SW480 (cell line): ENCODE results near the gene SHOC1.
A peak's percentile ranks its signal among the peaks of the same experiment; 100 is the strongest.
"Not testable (repeated sequence)": the region's sequence is repeated elsewhere in the genome, so short reads cannot be mapped to it uniquely, and the experiment has no call there.

Experiments used
- DNase-seq: peaks from one replicate; pipeline ENCODE4 v3.0.0-alpha.2; 2016; ENCODE audit warnings: low spot score

The SHOC1 gene

GRCh38 chr9:111794835-111795556 lies at the start of gene SHOC1:
TSS of gene SHOC1 (minus strand) at chr9:111794937. CDS start at chr9:111791418, 3,519 bp downstream.
- no peak for DNase-seq

GRCh38 chr9:111843971-111844370 lies 49.2 kb upstream of the SHOC1 start:
- no peak for DNase-seq

- no peak for DNase-seq
Observed at GRCh38 chr9:111842313-111842712, 47.6 kb upstream of the SHOC1 start.

- DNase-seq = no peak
Observed at GRCh38 chr9:111840442-111840841, 45.7 kb upstream of the SHOC1 start.

- no peak for DNase-seq
Observed at GRCh38 chr9:111839987-111840386, 45.2 kb upstream of the SHOC1 start.

GRCh38 chr9:111839387-111839786 lies 44.6 kb upstream of the SHOC1 start:
- DNase-seq = no peak

- peak; percentile 20 for DNase-seq
Observed at GRCh38 chr9:111838439-111838838, 43.7 kb upstream of the SHOC1 start.

GRCh38 chr9:111836311-111836710 lies 41.6 kb upstream of the SHOC1 start:
- no peak for DNase-seq

- DNase-seq = no peak
Observed at GRCh38 chr9:111833941-111834340, 39.2 kb upstream of the SHOC1 start.

- DNase-seq = no peak
Observed at GRCh38 chr9:111832449-111832848, 37.7 kb upstream of the SHOC1 start.

- no peak for DNase-seq
Observed at GRCh38 chr9:111831371-111832108, 36.8 kb upstream of the SHOC1 start.

- no peak for DNase-seq
Observed at GRCh38 chr9:111828193-111828592, 33.5 kb upstream of the SHOC1 start.

- no peak for DNase-seq
Observed at GRCh38 chr9:111825468-111826145, 30.9 kb upstream of the SHOC1 start.

GRCh38 chr9:111821006-111821528 lies 26.3 kb upstream of the SHOC1 start:
- DNase-seq = no peak

- no peak for DNase-seq
Observed at GRCh38 chr9:111819360-111819759, 24.6 kb upstream of the SHOC1 start.

- DNase-seq = no peak
Observed at GRCh38 chr9:111815285-111816070, 20.7 kb upstream of the SHOC1 start.

GRCh38 chr9:111812337-111812736 lies 17.6 kb upstream of the SHOC1 start:
- no peak for DNase-seq

GRCh38 chr9:111810908-111811307 lies 16.2 kb upstream of the SHOC1 start:
- no peak for DNase-seq

GRCh38 chr9:111810415-111810814 lies 15.7 kb upstream of the SHOC1 start:
- DNase-seq = not testable (repeated sequence)

- DNase-seq = no peak
Observed at GRCh38 chr9:111807197-111807596, 12.5 kb upstream of the SHOC1 start.

- no peak for DNase-seq
Observed at GRCh38 chr9:111806259-111806658, 11.5 kb upstream of the SHOC1 start.

- DNase-seq = peak; percentile 39
Observed at GRCh38 chr9:111805830-111806241, 11.1 kb upstream of the SHOC1 start.
